T-cell (primary cell): ENCODE data around the gene CC2D2B. TPM values are rescaled to one million over a fixed set of nuclear protein-coding genes. Genes with fewer than 3 reads are reported as not detected.
"Not testable (repeated sequence)": the region's sequence is repeated elsewhere in the genome, so short reads cannot be mapped to it uniquely, and the experiment has no call there.

Source experiments
- ATAC-seq, 4 experiments: fragments of 200-7000 bp in 3 of 4; fragments of 150-1000 bp in 1 of 4; cut with Tn5 transposase; replicated peaks in 1 of 4; 1 replicate in 3 of 4; 2 replicates in 1 of 4; pipeline ENCODE4 v1.10.0; 2021; ENCODE audit warnings: moderate library complexity in 3 of 4, mild to moderate bottlenecking in 2 of 4, moderate number of reproducible peaks in 1 of 4
- CTCF ChIA-PET, 2 donors: fragments of 300-600 bp; sonication (Branson Sonifier 250); formaldehyde crosslinking; loops; one replicate each; lab custom pipeline; 2022; ENCODE audit warnings: antibody characterized with exemption in 2 of 2; lab: Charles Lee
- POLR2A ChIA-PET, 2 donors: fragments of 300-600 bp; sonication (Branson Sonifier 250); formaldehyde crosslinking; loops; one replicate each; lab custom pipeline; 2022; ENCODE audit warnings: antibody characterized with exemption in 2 of 2; lab: Charles Lee
- DNase-seq, 35 experiments: peaks; one replicate each; pipeline versions ENCODE4 v3.0.0 to v3.0.0-alpha.2; 2013 to 2023
- H3K27ac ChIP-seq: one replicate; pipeline ENCODE4 v1.5.1; 2013; ENCODE audit warnings: low read length
- H3K27me3 ChIP-seq, 2 experiments: replicated peaks in 1 of 2; 1 replicate in 1 of 2; 2 replicates in 1 of 2; pipeline versions ENCODE4 v1.6.1 to v1.7.0; 2013; ENCODE audit warnings: low read length in 1 of 2, mixed read lengths in 1 of 2; ENCODE audit not compliant: control insufficient read depth in 2 of 2, insufficient read depth in 2 of 2; ENCODE audit errors: extremely low read depth in 1 of 2
- H3K36me3 ChIP-seq, 2 donors: 1 replicate in 1 of 2; 2 replicates in 1 of 2; pipeline versions ENCODE4 v1.6.1 to v1.7.0; 2013; ENCODE audit warnings: low read length in 1 of 2; ENCODE audit not compliant: control insufficient read depth in 2 of 2, insufficient read depth in 1 of 2; ENCODE audit errors: extremely low read depth in 1 of 2
- H3K4me1 ChIP-seq, 2 experiments: 1 replicate in 1 of 2; 2 replicates in 1 of 2; pipeline versions ENCODE4 v1.6.1 to v1.7.0; 2013; ENCODE audit warnings: low read length in 2 of 2, mixed read lengths in 1 of 2; ENCODE audit not compliant: insufficient read depth in 2 of 2, control insufficient read depth in 1 of 2; ENCODE audit errors: extremely low read depth in 1 of 2
- H3K4me3 ChIP-seq, 2 donors: 1 replicate in 1 of 2; 2 replicates in 1 of 2; pipeline versions ENCODE4 v1.5.1 to v1.7.0; 2013; ENCODE audit warnings: mild to moderate bottlenecking in 2 of 2, low read length in 1 of 2, moderate library complexity in 1 of 2; ENCODE audit not compliant: control insufficient read depth in 1 of 2; ENCODE audit errors: extremely low read depth in 1 of 2
- H3K9me3 ChIP-seq: 2 replicates; pipeline ENCODE4 v1.7.0; 2013
- H3K27ac Mint-ChIP-seq, 2 donors: one replicate each; pipeline ENCODE4 v1.8.0; 2020 to 2021; ENCODE audit warnings: mild to moderate bottlenecking in 2 of 2, mixed read lengths in 2 of 2
- H3K27me3 Mint-ChIP-seq, 2 donors: one replicate each; pipeline ENCODE4 v1.8.0; 2021 to 2022; ENCODE audit warnings: mixed read lengths in 2 of 2
- H3K36me3 Mint-ChIP-seq: one replicate; pipeline ENCODE4 v1.8.0; 2021; ENCODE audit warnings: mixed read lengths
- H3K4me1 Mint-ChIP-seq, 3 donors: one replicate each; pipeline ENCODE4 v1.8.0; 2020 to 2022; ENCODE audit warnings: mixed read lengths in 3 of 3, mild to moderate bottlenecking in 1 of 3
- H3K4me3 Mint-ChIP-seq, 3 donors: one replicate each; pipeline ENCODE4 v1.8.0; 2020 to 2022; ENCODE audit warnings: mild to moderate bottlenecking in 3 of 3, mixed read lengths in 3 of 3, moderate library complexity in 3 of 3
- H3K9me3 Mint-ChIP-seq, 3 donors: one replicate each; pipeline ENCODE4 v1.8.0; 2020 to 2022; ENCODE audit warnings: mixed read lengths in 3 of 3
- WGBS: methylation state at CpG from one replicate; pipeline ENCODE4 v1.1.5; 2013; ENCODE audit warnings: missing lambda C conversion rate; ENCODE audit not compliant: insufficient coverage; 5-methylcytosine and 5-hydroxymethylcytosine counted together
- total RNA-seq, 35 experiments: library from RNA in 6 of 35; stranded (reverse) in 6 of 35; fragments of 120-200 nt in 1 of 35; gene quantifications; one replicate each; pipeline versions ENCODE4 v1.2.1 to v1.2.4 and lab custom pipeline; 2013 to 2026

Gene CC2D2B
- total RNA-seq, 5 donors from 2014 or later (not counting 1 experiment from before 2014, with no cell fraction given), result 0.25 TPM; not detected in 4

GRCh38 chr10:96043893-96044715 lies 136.3 kb downstream of the CC2D2B start:
- peaks cover 51 to 55% (median 52%) of the 10 kb centered on the region in 3 donors for H3K4me1 Mint-ChIP-seq
- Histone ChIP-seq H3K4me1 (peaks cover 6 to 18% of the 10 kb centered on the region in 2 experiments), H3K27ac (peak overlapping the region; percentile 51), H3K9me3 (no peaks in the 10 kb centered on the region), H3K36me3 (no peaks in the 10 kb centered on the region), H3K4me3 (peak overlapping the region; percentile 71 to 80), H3K27me3 (no peaks in the 10 kb centered on the region)
- ChIA-PET CTCF (interaction anchor here (1.3 to 1.6 kb wide), 2 partner anchors 350 kb away, joined by 3 read pairs; partner anchors contain the start of gene TCTN3 (in 2 of the 2)), POLR2A (no interaction called here)
- DNase-seq (peak in 34 of 35 experiments; percentile 16 to 58 (median 37)), ATAC-seq (peak; percentile 53 to 61 (median 56))
- no peaks in the 10 kb centered on the region for H3K9me3 Mint-ChIP-seq
- 3% methylated on average over 57 of the region's 58 CpGs for WGBS
- peaks cover 23% of the 10 kb centered on the region for H3K36me3 Mint-ChIP-seq
- peak overlapping the region; percentile 90 to 93 (median 91) for H3K4me3 Mint-ChIP-seq
- peaks cover 0 to 2% of the 10 kb centered on the region in 2 donors for H3K27me3 Mint-ChIP-seq
- peak overlapping the region; percentile 81 to 84 for H3K27ac Mint-ChIP-seq

GRCh38 chr10:96044736-96045135 lies 137.0 kb downstream of the CC2D2B start:
- H3K27me3 ChIP-seq, result no peaks in the 10 kb centered on the region
- peak in 1 of 35 experiments; percentile 5 for DNase-seq
- peak overlapping the region in 1 of 2 donors; percentile 84 for H3K27ac Mint-ChIP-seq
- H3K9me3 ChIP-seq, result no peaks in the 10 kb centered on the region
- H3K9me3 Mint-ChIP-seq, result no peaks in the 10 kb centered on the region
- H3K27ac ChIP-seq, result no peak overlapping the region
- H3K36me3 Mint-ChIP-seq, result peaks cover 23% of the 10 kb centered on the region
- H3K4me3 Mint-ChIP-seq, result peak overlapping the region; percentile 90 to 93 (median 91)
- POLR2A ChIA-PET, result no interaction called here
- WGBS, result 47% methylated on average over 3 of the region's 8 CpGs
- H3K4me3 ChIP-seq, result peak overlapping the region; percentile 71 to 80
- no peak for ATAC-seq
- no peaks in the 10 kb centered on the region for H3K27me3 Mint-ChIP-seq
- no peaks in the 10 kb centered on the region for H3K36me3 ChIP-seq
- H3K4me1 Mint-ChIP-seq, result peaks cover 56 to 61% (median 57%) of the 10 kb centered on the region in 3 donors
- H3K4me1 ChIP-seq, result peaks cover 6 to 18% of the 10 kb centered on the region in 2 experiments
- CTCF ChIA-PET, result no interaction called here

GRCh38 chr10:96046546-96046945 lies 138.8 kb downstream of the CC2D2B start:
- H3K4me3 ChIP-seq, result no peak overlapping the region
- peaks cover 0 to 4% of the 10 kb centered on the region in 2 donors for H3K36me3 ChIP-seq
- CTCF ChIA-PET, result interaction anchor here (0.6 to 0.8 kb wide), 2 partner anchors 9 to 353 kb away, joined by 4 read pairs; partner anchors contain the start of gene TCTN3 (in 1 of the 2)
- no peaks in the 10 kb centered on the region for H3K27me3 Mint-ChIP-seq
- ATAC-seq, result no peak
- no peak overlapping the region for H3K27ac ChIP-seq
- H3K9me3 ChIP-seq, result no peaks in the 10 kb centered on the region
- H3K27ac Mint-ChIP-seq, result no peak overlapping the region
- no peaks in the 10 kb centered on the region for H3K9me3 Mint-ChIP-seq
- peaks cover 30% of the 10 kb centered on the region for H3K36me3 Mint-ChIP-seq
- POLR2A ChIA-PET, result interaction anchor here in 1 of 2 donors (0.6 kb wide), 1 partner anchor 81 kb away, joined by 3 read pairs; no protein-coding TSS in a partner anchor
- WGBS, result no CpG with 5 or more reads among the region's 1 CpG
- H3K27me3 ChIP-seq, result no peaks in the 10 kb centered on the region
- peaks cover 6 to 18% of the 10 kb centered on the region in 2 experiments for H3K4me1 ChIP-seq
- DNase-seq, result no peak
- H3K4me1 Mint-ChIP-seq, result peaks cover 62 to 66% (median 62%) of the 10 kb centered on the region in 3 donors
- no peak overlapping the region for H3K4me3 Mint-ChIP-seq

DNA sequence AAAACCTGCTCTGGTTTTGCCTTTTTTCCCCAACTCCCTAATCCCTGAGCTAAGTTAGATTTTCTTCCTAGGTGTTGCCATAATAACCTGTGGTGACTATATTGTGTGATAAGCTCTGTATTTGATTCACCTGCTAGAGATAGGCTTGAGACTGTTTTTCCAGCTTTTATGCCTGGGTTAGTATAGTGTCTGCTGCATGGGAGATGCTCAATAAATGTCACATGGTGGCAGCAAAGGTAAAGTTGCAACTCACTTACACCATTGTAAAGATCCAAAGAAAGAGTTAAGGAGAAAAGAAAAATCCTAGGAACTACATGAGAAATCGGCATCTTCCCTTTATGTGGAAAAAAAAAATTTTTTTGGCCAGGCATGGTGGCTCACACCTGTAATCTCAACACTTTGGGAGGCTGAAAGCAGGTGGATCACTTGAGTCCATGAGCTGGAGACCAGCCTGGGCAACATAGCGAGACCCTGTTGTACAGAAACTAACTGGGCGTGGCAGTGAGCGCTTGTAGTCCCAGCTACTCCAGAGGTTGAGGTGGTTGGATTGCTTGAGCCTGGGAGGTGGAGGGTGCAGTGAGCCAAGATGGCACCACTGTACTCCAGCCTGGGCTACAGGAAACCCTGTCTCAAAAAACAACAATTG lies 139.4 kb downstream of the CC2D2B start:
- H3K9me3 ChIP-seq, result no peaks in the 10 kb centered on the region
- POLR2A ChIA-PET, result interaction anchor here in 1 of 2 donors (0.6 kb wide), 1 partner anchor 81 kb away, joined by 3 read pairs; no protein-coding TSS in a partner anchor
- H3K4me3 ChIP-seq, result no peak overlapping the region
- Mint-ChIP-seq H3K4me3 (no peak overlapping the region), H3K4me1 (peaks cover 66 to 71% (median 66%) of the 10 kb centered on the region in 3 donors), H3K36me3 (peaks cover 36% of the 10 kb centered on the region), H3K27me3 (no peaks in the 10 kb centered on the region), H3K27ac (no peak overlapping the region), H3K9me3 (no peaks in the 10 kb centered on the region)
- H3K36me3 ChIP-seq, result peaks cover 0 to 6% of the 10 kb centered on the region in 2 donors
- CTCF ChIA-PET, result interaction anchor here (0.5 to 0.8 kb wide), 4 partner anchors 9 to 353 kb away, joined by 3 to 4 read pairs (median 4); partner anchors contain the start of gene TCTN3 (in 1 of the 2)
- H3K27me3 ChIP-seq, result no peaks in the 10 kb centered on the region
- no peak for DNase-seq
- H3K27ac ChIP-seq, result no peak overlapping the region
- peaks cover 6 to 18% of the 10 kb centered on the region in 2 experiments for H3K4me1 ChIP-seq
- WGBS, result 100% methylated on average over 3 of the region's 4 CpGs
- ATAC-seq, result no peak

DNA sequence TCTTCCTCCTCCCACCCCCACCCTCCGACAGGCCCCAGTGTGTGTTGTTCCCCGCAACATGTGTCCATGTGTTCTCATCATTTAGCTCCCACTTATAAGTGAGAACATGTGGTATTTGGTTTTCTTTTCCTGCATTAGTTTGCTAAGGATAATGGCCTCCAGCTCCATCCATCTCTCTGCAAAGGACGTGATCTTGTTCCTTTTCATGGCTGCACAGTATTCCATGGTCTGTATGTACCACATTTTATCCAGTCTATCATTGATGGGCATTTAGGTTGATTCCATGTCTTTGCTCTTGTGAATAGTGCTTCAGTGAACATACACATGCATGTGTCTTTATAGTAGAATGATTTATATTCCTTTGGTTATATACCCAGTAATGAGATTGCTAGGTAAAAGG lies 140.2 kb downstream of the CC2D2B start:
- H3K9me3 Mint-ChIP-seq, H3K27ac Mint-ChIP-seq, ATAC-seq, POLR2A ChIA-PET, H3K27me3 Mint-ChIP-seq, H3K36me3 ChIP-seq, H3K4me3 Mint-ChIP-seq, CTCF ChIA-PET, DNase-seq, H3K9me3 ChIP-seq, H3K27ac ChIP-seq, H3K4me3 ChIP-seq, H3K27me3 ChIP-seq: not testable (repeated sequence)
- peaks cover 65 to 72% (median 66%) of the 10 kb centered on the region in 3 donors for H3K4me1 Mint-ChIP-seq
- H3K4me1 ChIP-seq, result peaks cover 3 to 15% of the 10 kb centered on the region in 2 experiments
- H3K36me3 Mint-ChIP-seq, result peaks cover 42% of the 10 kb centered on the region
- no CpG with 5 or more reads among the region's 3 CpGs for WGBS

DNA sequence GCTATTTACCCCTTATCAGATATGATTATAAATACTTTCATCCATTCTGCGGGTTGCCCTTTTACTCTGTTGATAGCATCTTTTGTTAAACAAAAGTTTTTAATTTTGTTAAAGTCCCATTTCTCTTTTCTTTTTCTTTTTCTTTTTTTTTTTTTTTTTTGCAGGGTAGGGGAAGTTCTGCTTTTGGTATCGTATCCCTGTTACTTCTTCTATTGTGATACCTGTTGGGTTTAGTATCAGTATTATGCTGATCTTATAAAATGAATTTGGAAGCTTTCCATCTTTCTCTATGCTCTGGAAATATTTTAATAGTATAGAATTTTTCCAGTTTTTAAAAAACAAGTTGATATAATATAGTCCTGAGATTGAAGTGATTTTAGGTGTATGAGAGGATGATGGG lies 141.6 kb downstream of the CC2D2B start:
- no CpG with 5 or more reads among the region's 2 CpGs for WGBS
- H3K36me3 ChIP-seq, result peaks cover 0 to 11% of the 10 kb centered on the region in 2 donors
- H3K27ac ChIP-seq, result no peak overlapping the region
- ATAC-seq (no peak), DNase-seq (no peak)
- Mint-ChIP-seq H3K27ac (no peak overlapping the region), H3K4me3 (no peak overlapping the region), H3K27me3 (no peaks in the 10 kb centered on the region), H3K36me3 (peaks cover 46% of the 10 kb centered on the region), H3K4me1 (peaks cover 68 to 70% (median 69%) of the 10 kb centered on the region in 3 donors), H3K9me3 (no peaks in the 10 kb centered on the region)
- ChIA-PET POLR2A (interaction anchor here (0.6 to 0.7 kb wide), 2 partner anchors 25 to 47 kb away, joined by 3 to 5 read pairs; no protein-coding TSS in a partner anchor), CTCF (interaction anchor here in 1 of 2 donors (0.7 kb wide), 2 partner anchors 23 to 761 kb away, joined by 3 to 5 read pairs; no protein-coding TSS in a partner anchor)
- H3K27me3 ChIP-seq, result no peaks in the 10 kb centered on the region
- H3K4me3 ChIP-seq, result no peak overlapping the region
- H3K4me1 ChIP-seq, result peaks cover 4 to 6% of the 10 kb centered on the region in 2 experiments
- H3K9me3 ChIP-seq, result no peaks in the 10 kb centered on the region
